ENCODE results near the gene ST3GAL4.

The ST3GAL4 gene

GRCh38 chr11:126357969-126358762, 2.7 kb downstream of the ST3GAL4 start:
- TF ChIP-seq, protein P1, sequence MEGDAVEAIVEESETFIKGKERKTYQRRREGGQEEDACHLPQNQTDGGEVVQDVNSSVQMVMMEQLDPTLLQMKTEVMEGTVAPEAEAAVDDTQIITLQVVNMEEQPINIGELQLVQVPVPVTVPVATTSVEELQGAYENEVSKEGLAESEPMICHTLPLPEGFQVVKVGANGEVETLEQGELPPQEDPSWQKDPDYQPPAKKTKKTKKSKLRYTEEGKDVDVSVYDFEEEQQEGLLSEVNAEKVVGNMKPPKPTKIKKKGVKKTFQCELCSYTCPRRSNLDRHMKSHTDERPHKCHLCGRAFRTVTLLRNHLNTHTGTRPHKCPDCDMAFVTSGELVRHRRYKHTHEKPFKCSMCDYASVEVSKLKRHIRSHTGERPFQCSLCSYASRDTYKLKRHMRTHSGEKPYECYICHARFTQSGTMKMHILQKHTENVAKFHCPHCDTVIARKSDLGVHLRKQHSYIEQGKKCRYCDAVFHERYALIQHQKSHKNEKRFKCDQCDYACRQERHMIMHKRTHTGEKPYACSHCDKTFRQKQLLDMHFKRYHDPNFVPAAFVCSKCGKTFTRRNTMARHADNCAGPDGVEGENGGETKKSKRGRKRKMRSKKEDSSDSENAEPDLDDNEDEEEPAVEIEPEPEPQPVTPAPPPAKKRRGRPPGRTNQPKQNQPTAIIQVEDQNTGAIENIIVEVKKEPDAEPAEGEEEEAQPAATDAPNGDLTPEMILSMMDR (IDR thresholded peaks at IDR 0.05; ENCODE audit: insufficient read depth, low read depth, low read length, missing control alignments), result no peak
- no peak for DNase-seq (ENCODE audit: low read depth)
- H3K4me3 ChIP-seq (ENCODE audit: low read length), result no peak overlapping the region

DNA sequence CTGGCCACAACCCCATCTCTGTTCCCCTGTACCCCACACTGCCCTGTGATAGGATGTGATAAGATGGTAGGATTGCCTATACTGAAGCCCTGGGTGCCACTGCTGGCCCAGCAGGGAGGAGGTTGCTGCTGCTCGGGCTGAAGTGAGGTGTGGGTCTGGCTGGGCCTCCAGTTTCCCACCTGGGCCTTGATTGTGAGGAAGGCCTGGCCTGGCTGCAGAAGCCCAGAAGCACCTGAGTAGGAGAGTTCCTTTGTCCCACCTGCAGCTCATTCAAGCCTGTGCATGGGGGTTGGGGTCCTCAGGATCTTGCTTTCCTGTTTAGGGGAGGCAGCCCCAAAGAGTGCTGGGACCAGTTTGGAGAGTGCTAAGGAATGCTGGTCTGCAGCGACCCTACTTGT, 3.3 kb downstream of the ST3GAL4 start:
- H3K4me3 ChIP-seq (ENCODE audit: low read length), result no peak overlapping the region
- no peak for DNase-seq (ENCODE audit: low read depth)
- TF ChIP-seq, protein P1 (IDR thresholded peaks at IDR 0.05; ENCODE audit: insufficient read depth, low read depth, low read length, missing control alignments), result no peak

DNA sequence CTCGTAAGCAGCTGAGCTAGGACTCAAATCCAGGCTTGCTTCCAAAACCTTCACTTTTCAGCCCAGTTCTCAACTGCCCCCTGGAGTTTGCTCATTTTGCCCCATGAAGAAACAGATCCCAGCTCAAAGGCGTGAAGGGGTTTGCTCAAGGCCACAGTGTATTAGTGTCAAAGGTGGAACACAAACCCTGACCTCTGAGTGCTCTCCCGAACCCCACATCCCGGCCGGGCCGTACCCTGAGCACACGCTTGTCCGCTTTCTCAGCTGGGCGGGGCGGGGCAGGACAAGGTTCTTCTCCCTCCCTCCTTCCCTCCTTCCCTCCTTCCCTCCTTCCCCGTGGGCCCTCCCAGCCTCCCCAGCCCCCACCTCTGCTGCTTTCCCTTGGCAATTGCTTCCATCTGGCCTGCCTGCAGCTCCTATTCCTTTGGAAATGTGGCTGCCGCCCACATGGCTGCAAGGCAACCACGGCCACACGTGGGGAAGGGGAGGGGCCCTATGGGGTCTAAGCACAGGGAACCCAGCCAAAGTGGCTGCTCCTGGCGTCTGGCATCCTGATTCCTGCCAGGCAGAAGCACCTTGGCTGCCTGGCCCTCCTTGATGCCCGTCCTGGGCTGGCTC, 4.1 kb downstream of the ST3GAL4 start:
- TF ChIP-seq, protein P1 (IDR thresholded peaks at IDR 0.05; ENCODE audit: insufficient read depth, low read depth, low read length, missing control alignments), result no peak
- no peak for DNase-seq (ENCODE audit: low read depth)
- H3K4me3 ChIP-seq (ENCODE audit: low read length), result no peak overlapping the region

GRCh38 chr11:126360049-126360446, 4.6 kb downstream of the ST3GAL4 start:
- no peak for DNase-seq (ENCODE audit: low read depth)
- TF ChIP-seq, protein P1 (IDR thresholded peaks at IDR 0.05; ENCODE audit: insufficient read depth, low read depth, low read length, missing control alignments), result no peak
- no peak overlapping the region for H3K4me3 ChIP-seq (ENCODE audit: low read length)

- no peak for DNase-seq (ENCODE audit: low read depth)
- TF ChIP-seq, protein P1 (IDR thresholded peaks at IDR 0.05; ENCODE audit: insufficient read depth, low read depth, low read length, missing control alignments), result no peak
- H3K4me3 ChIP-seq (ENCODE audit: low read length), result no peak overlapping the region
Measured at GRCh38 chr11:126361400-126361799, 5.9 kb downstream of the ST3GAL4 start.

DNA sequence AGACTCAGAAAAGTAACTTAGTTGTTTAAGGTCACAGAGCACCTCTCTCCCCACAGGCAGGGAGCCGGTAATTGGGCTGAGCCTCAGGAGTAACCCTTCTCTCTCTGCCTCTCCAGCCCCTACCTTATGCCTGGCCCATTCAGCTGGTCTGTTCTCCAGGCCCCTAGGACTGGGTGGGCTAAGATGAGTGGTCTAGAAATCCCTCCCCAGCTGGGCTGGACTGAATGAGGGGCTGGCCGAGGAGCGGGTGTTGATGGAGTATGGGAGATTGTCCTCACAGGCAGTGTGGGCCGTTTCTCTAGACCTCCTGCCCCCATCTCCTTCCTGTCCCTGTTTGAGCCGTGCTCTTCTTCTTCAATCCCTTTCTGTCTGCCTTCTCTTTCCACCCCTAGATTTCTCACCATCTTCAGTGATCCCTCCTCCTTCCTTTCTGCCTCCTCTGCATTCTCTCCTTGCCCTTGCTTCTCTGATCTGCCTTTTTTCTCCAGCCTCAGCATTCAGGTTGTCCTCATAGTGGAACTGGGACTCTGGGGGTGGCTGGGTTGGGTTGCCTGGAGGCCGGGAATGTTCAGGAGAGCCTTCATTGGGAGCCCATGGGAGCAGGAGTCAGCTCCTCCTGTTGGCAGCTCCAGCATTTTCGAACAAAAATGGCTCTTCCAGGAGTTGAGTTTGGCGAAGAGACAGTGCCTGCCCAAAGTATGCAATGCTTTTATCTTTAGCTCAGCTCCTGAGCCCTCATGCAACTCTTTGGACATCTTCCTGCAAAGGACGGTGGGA, 7.6 kb downstream of the ST3GAL4 start:
- H3K4me3 ChIP-seq (ENCODE audit: low read length), result no peak overlapping the region
- no peak for DNase-seq (ENCODE audit: low read depth)

More for the DNA sequence above, 7.6 kb downstream of the ST3GAL4 start:
- TF ChIP-seq, protein P1 (IDR thresholded peaks at IDR 0.05; ENCODE audit: insufficient read depth, low read depth, low read length, missing control alignments), result no peak
